GM19452 (cell line): ENCODE measurements around the gene PSME2.

Experiments
- ATAC-seq: cut with Tn5 transposase; IDR thresholded peaks from one replicate; pipeline ENCODE4 v1.9.1; 2021; ENCODE audit not compliant: unreplicated experiment

PSME2 gene

GRCh38 chr14:24095271-24096068 is 50.9 kb downstream of the PSME2 start:
- peak; percentile 66 for ATAC-seq

- ATAC-seq, result no peak
Observed at GRCh38 chr14:24094841-24095270, 51.6 kb downstream of the PSME2 start.

GRCh38 chr14:24093901-24094840 is 52.2 kb downstream of the PSME2 start, which contains the start of gene PCK2:
PCK2 (plus strand) TSS chr14:24094311; CDS start chr14:24094406, 95 bp downstream.
- ATAC-seq, result peak; percentile 44
